HEK293 (cell line): ENCODE results near the gene FIGN.

Source experiments
- CTCF ChIP-seq: fragments of 450-650 bp; formaldehyde crosslinking; IDR thresholded peaks from 2 replicates; pipeline ENCODE4 v1.5.1; 2016; ENCODE audit warnings: missing biosample characterization, missing genetic modification characterization
- HIC1 ChIP-seq: fragments of 450-650 bp; formaldehyde crosslinking; IDR thresholded peaks from 2 replicates; pipeline ENCODE4 v1.5.1; 2016; ENCODE audit warnings: missing biosample characterization, missing genetic modification characterization
- KLF9 ChIP-seq: fragments of 450-650 bp; formaldehyde crosslinking; IDR thresholded peaks from 2 replicates; pipeline ENCODE4 v1.5.1; 2016; ENCODE audit warnings: missing biosample characterization, missing genetic modification characterization, low read depth
- MZF1 ChIP-seq: fragments of 450-650 bp; formaldehyde crosslinking; IDR thresholded peaks from 2 replicates; pipeline ENCODE4 v1.5.1; 2017; ENCODE audit warnings: missing biosample characterization, missing genetic modification characterization, borderline replicate concordance

GRCh38 chr2:163626208-163626607 is 109.6 kb downstream of the FIGN start:
- TF ChIP-seq CTCF (tag by site-specific recombination) (no peak), KLF9 (no peak), MZF1 (tag by site-specific recombination) (no peak), HIC1 (tag by site-specific recombination) (no peak)
